ENCODE data around the gene SNAPC3.
"Not testable (repeated sequence)": the region's sequence is repeated elsewhere in the genome, so short reads cannot be mapped to it uniquely, and the experiment has no call there.

SNAPC3 gene

DNA sequence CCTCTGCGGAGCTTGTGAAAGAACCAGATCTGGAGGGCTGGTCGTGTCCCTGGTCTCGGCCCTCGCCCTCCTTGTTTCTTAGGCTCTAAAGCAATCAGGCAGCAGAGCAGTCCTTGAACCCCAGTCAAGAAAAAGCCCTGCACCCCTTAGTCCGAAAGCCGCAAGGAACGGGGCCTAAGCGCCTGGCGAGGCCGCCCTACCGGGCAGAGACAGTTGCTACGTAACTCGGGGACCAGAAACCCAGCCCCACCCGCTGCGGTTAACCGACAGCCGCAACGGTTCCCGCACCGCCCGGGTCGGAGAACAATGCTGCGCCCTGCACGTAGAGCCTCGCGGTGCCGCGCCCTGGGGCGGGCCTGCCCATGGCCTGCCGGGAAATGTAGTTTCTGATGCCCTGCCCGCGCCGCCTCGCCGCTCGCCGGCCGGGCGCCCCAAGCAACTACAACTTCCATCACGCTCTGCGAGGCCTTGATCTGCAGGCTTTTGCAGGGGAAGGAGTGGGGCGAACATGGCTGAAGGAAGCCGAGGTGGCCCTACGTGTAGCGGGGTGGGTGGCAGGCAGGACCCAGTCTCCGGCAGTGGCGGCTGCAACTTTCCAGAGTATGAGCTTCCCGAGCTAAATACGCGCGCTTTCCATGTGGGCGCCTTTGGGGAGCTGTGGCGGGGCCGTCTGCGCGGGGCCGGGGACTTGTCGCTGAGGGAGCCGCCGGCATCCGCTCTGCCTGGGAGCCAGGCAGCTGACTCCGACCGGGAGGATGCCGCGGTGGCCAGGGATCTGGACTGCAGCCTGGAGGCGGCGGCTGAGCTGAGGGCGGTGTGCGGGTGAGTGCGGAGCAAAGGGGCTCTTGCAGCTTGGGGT is at the start of gene SNAPC3:
Gene SNAPC3 (plus strand): TSS at position 505 of the 859 bp plus-strand sequence. CDS start 4 bp downstream, at position 509.
- DNase-seq (ENCODE audit: low read depth in 2 of 2): peak; percentile 83 to 84

DNA sequence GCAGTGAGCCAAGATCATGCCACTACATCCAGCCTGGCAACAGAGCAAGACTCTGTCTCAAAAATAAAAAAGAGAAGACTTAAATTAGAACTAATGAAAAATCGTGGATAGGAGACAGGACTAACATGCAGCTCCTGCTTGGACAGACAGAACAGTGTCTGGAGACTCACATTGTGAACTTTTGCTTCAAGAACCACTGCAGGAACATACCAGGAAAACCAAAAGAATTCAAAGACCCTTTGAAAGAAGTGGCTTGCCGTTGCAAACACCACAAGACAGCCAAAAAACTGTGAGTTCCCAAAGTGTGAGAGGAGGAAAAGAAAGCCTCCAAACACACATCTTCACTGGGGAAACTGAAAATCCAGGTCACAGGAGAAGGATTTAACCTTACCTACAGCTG is 48.8 kb upstream of the SNAPC3 start:
- no peak for DNase-seq (ENCODE audit: low read depth in 2 of 2)

DNA sequence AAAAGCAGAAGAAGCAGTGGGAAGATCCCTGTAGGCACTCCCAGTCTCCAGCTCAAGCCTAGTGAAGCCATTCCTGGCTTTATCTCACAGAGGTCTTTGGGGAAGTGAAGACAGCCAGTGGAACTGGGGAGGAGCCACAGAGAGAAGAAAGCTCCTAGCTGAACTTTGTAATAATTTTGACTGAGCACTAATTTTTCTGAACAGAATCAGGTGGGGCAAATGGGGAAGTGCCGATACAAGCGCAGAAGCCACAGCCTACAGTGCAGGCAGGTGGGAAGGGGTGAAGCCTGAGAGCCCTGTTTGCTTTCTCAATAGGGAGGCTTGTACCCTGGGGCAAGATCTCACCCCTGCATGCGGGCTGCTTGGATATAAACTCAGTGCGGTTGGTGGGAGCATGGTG is 48.4 kb upstream of the SNAPC3 start:
- no peak for DNase-seq (ENCODE audit: low read depth in 2 of 2)

GRCh38 chr9:15374825-15375224 is 47.9 kb upstream of the SNAPC3 start:
- DNase-seq (ENCODE audit: low read depth in 2 of 2): no peak

- DNase-seq (ENCODE audit: low read depth in 2 of 2): no peak
Measured at GRCh38 chr9:15377625-15378540, 44.8 kb upstream of the SNAPC3 start.

GRCh38 chr9:15379317-15379716 is 43.4 kb upstream of the SNAPC3 start:
- not testable (repeated sequence) for DNase-seq (ENCODE audit: low read depth in 2 of 2)

DNA sequence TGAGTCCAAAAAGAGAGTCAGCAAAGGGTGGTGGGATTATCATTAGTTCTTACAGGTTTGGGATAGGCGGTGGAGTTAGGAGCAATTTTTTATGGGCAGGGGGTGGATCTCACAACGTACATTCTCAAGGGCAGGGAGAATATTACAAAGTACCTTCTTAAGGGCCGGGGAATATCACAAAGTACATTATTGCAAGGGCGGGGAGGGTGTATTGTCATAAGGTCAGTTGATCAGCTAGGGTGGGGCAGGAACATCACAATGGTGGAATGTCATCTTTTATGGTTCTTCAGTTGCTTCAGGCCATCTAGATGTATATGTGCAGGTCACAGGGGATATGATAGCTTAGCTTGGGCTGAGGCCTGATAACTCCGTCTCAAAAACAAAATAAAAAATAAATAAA is 42.8 kb upstream of the SNAPC3 start:
- not testable (repeated sequence) for DNase-seq (ENCODE audit: low read depth in 2 of 2)

GRCh38 chr9:15381491-15381890 is 41.2 kb upstream of the SNAPC3 start:
- DNase-seq (ENCODE audit: low read depth in 2 of 2): no peak

GRCh38 chr9:15386465-15386864 is 36.2 kb upstream of the SNAPC3 start:
- DNase-seq (ENCODE audit: low read depth in 2 of 2): no peak

GRCh38 chr9:15389173-15389572 is 33.5 kb upstream of the SNAPC3 start:
- DNase-seq (ENCODE audit: low read depth in 2 of 2): no peak

- no peak for DNase-seq (ENCODE audit: low read depth in 2 of 2)
Measured at GRCh38 chr9:15389631-15390030, 33.0 kb upstream of the SNAPC3 start.

- DNase-seq (ENCODE audit: low read depth in 2 of 2): no peak
Measured at GRCh38 chr9:15390201-15390600, 32.5 kb upstream of the SNAPC3 start.

DNA sequence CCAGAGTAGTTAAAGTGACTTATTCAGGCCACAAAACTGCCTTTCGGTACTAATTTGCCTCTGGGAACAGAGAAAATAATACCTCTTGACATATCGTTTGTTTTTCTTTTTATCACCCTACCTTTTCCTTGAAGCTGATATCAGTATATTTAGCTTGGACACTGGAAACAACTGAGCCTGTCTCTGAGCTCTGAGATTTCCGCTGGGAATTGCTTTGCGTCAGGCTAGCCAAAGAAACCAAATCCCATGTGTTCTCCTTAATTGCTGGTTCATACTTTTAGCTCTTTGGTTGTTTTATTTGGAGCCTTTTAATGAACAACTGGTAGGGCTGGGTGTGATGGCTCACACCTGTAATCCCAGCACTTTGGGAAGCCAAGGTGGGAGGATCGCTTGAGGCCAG is 30.3 kb upstream of the SNAPC3 start:
- DNase-seq (ENCODE audit: low read depth in 2 of 2): no peak

GRCh38 chr9:15400281-15400941 is 22.3 kb upstream of the SNAPC3 start:
- no peak for DNase-seq (ENCODE audit: low read depth in 2 of 2)

DNA sequence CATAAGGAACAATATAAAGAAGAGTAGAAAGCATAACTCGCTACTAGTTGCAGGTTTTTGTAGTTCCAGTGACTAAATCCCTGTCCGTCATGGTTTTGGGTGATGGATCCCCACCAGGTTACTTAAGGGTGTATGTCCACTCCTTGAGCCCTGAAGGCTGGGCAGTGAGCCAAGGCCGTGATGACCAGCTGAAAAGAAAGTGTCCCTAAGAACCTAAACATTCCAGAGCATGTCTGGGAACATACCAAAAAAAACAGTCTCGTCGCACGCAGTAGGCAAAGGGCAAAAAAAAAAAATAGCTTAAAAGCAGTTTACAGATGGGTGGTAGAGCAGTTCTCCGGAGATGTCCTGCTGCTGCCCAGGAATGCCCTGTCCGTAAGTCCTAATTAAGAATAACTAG is 21.4 kb upstream of the SNAPC3 start:
- DNase-seq (ENCODE audit: low read depth in 2 of 2): no peak

- no peak for DNase-seq (ENCODE audit: low read depth in 2 of 2)
Measured at GRCh38 chr9:15403155-15403554, 19.5 kb upstream of the SNAPC3 start.

DNA sequence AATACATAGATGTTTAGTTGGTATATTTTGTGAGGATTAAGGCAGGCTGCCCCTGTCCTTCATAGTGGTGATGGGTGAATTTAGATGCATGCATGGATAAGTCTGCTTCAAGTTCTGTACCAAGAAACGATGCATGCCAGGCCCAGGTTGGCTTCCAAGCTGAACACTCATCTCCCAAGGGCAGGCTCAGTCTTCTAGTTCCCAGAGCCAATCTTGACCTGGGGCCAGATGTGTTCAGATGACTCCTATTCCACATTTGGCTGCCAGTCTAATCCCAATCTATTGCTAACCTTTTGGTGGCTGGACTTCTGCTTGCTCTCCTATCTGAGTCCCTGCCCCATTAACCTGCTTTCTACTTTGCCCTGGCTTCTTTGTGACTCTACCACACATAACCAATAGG is 18.5 kb upstream of the SNAPC3 start:
- DNase-seq (ENCODE audit: low read depth in 2 of 2): no peak

DNA sequence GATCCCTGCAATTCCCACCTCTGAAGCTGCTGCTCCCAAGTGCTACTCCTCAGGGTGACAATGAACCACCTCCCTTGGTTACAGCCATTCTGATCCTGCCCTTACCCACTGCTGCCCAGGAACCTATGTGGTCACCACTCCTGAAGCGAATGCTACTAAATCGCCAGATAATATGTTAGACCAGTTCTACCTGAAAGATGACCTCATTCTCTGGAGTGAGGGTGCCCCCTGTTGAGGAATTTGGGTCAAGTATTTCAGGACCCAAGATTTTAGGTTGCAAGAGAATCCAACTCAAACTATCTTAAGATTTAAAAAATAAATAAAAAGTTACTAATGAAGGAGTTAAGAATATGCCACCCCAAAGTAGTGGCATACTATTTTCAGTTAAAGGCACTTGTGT is 5.8 kb upstream of the SNAPC3 start:
- DNase-seq (ENCODE audit: low read depth in 2 of 2): peak in 1 of 2 donors; percentile 14

GRCh38 chr9:15417626-15418025 is 5.0 kb upstream of the SNAPC3 start:
- no peak for DNase-seq (ENCODE audit: low read depth in 2 of 2)

DNA sequence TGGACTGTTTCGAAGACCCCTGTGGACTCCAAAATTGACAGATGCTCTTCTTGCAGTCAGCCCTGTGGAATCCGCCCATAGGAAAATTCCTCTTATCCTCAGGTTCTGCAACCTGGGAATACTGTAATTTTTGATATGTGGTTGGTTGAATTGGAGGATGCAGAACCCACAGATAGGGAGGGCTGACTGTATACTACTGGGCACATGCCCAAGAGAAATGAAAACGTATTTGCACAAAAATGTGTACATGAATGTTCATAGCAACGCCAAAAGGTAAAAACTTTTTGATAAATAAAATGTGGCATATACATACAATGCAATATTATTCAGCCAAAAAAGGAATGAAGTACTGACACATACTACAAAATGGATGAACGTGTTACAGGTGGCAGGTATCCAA is 1.9 kb upstream of the SNAPC3 start:
- no peak for DNase-seq (ENCODE audit: low read depth in 2 of 2)

GRCh38 chr9:15421532-15421931 is 1.1 kb upstream of the SNAPC3 start:
- no peak for DNase-seq (ENCODE audit: low read depth in 2 of 2)

DNA sequence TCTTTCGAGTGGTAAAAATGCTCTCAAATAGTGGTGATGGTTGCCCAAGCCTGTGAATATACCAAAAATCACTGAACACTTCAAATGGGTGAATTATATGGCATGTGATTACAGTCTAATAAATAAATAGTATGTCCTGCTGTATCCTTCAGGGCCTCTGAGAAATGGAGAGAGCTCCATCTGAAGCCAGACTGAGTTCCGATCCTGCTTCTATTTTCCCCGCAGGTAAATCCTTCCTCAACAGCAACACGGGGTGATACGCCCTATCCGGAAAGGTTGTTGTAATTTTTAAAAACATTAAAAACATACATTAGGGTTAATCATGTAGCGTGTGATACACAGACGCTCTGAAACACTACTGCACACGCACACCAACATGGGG is 695 bp upstream of the SNAPC3 start:
- DNase-seq (ENCODE audit: low read depth in 2 of 2): no peak

Data from stimulated activated CD8-positive, alpha-beta memory T cell treated with anti-CD3 and anti-CD28 coated beads, Interleukin-7, amount 100 ng/mL, for 1 hour (primary cell).